ENCODE results near the gene VWA8. TPM values are rescaled to one million over a fixed set of nuclear protein-coding genes. Genes with fewer than 3 reads are reported as not detected.

VWA8 gene
- polyA plus RNA-seq, 1 donor (not counting 4 experiments of a cell fraction or from before 2014, with no cell fraction given) = 17.8 TPM

DNA sequence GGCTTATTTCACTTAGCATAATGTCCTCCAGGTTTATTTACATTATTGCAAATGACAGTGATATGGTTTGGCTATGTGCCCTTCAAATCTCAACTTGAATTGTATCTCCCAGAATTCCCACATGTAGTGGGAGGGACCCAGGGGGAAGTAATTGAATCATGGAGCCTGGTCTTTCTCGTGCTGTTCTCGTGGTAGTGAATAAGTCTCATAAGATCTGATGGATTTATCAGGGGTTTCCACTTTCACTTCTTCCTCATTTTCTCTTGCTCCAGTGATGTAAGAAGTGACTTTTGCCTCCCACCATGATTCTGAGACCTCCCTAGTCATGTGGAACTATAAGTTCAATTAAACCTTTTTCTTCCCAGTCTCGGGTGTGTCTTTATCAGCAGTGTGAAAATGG is 109.6 kb downstream of the VWA8 start:
- Histone ChIP-seq H3K9me3 (ENCODE audit: control insufficient read depth, low read depth, low read length) (no peaks in the 10 kb centered on the region), H3K4me1 (ENCODE audit: control insufficient read depth, extremely low read depth, insufficient read depth, low read length) (no peaks in the 10 kb centered on the region), H3K79me2 (ENCODE audit: control insufficient read depth, insufficient read depth, low read length) (no peaks in the 10 kb centered on the region), H3K27me3 (ENCODE audit: control insufficient read depth, extremely low read depth, insufficient read depth, low read length) (no peaks in the 10 kb centered on the region), H2AFZ (ENCODE audit: control insufficient read depth, low read length) (no peak overlapping the region), H3K36me3 (ENCODE audit: control insufficient read depth in 2 of 2, extremely low read depth in 1 of 2, insufficient read depth in 2 of 2, low read length in 2 of 2) (peaks cover 0 to 3% of the 10 kb centered on the region in 2 experiments), H3K4me3 (ENCODE audit: control insufficient read depth in 2 of 3, extremely low read depth in 1 of 3, insufficient read depth in 2 of 3, low read depth in 1 of 3, low read length in 3 of 3) (no peak overlapping the region), H3K9ac (ENCODE audit: control insufficient read depth, extremely low read depth, insufficient read depth, low read length) (no peak overlapping the region), H3K9me1 (ENCODE audit: control insufficient read depth, extremely low read depth, insufficient read depth, low read length) (no peaks in the 10 kb centered on the region), H3K27ac (ENCODE audit: control insufficient read depth, insufficient read depth, low read length) (no peak overlapping the region), H4K20me1 (ENCODE audit: control insufficient read depth, extremely low read depth, insufficient read depth, low read length) (no peaks in the 10 kb centered on the region), H3K4me2 (ENCODE audit: control insufficient read depth, extremely low read depth, insufficient read depth, low read depth, low read length) (no peak overlapping the region)
- FAIRE-seq (no peak), DNase-seq (ENCODE audit: low read depth, low spot score) (no peak)
- TF ChIP-seq, protein P1, sequence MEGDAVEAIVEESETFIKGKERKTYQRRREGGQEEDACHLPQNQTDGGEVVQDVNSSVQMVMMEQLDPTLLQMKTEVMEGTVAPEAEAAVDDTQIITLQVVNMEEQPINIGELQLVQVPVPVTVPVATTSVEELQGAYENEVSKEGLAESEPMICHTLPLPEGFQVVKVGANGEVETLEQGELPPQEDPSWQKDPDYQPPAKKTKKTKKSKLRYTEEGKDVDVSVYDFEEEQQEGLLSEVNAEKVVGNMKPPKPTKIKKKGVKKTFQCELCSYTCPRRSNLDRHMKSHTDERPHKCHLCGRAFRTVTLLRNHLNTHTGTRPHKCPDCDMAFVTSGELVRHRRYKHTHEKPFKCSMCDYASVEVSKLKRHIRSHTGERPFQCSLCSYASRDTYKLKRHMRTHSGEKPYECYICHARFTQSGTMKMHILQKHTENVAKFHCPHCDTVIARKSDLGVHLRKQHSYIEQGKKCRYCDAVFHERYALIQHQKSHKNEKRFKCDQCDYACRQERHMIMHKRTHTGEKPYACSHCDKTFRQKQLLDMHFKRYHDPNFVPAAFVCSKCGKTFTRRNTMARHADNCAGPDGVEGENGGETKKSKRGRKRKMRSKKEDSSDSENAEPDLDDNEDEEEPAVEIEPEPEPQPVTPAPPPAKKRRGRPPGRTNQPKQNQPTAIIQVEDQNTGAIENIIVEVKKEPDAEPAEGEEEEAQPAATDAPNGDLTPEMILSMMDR (optimal IDR thresholded peaks at IDR 0.05 in 1 of 3, IDR thresholded peaks at IDR 0.05 in 1 of 3, conservative IDR thresholded peaks at IDR 0.05 in 1 of 3; ENCODE audit: extremely low read depth in 1 of 3, insufficient read depth in 2 of 3, low read length in 3 of 3) = no peak
- no peak for TF ChIP-seq EZH2 (IDR thresholded peaks at IDR 0.05; ENCODE audit: low read length)
- dilution Hi-C loops (cut with MboI; ENCODE audit: extremely low pct_ligation_motif_present, low sequenced_read_pairs) = no loop called here

DNA sequence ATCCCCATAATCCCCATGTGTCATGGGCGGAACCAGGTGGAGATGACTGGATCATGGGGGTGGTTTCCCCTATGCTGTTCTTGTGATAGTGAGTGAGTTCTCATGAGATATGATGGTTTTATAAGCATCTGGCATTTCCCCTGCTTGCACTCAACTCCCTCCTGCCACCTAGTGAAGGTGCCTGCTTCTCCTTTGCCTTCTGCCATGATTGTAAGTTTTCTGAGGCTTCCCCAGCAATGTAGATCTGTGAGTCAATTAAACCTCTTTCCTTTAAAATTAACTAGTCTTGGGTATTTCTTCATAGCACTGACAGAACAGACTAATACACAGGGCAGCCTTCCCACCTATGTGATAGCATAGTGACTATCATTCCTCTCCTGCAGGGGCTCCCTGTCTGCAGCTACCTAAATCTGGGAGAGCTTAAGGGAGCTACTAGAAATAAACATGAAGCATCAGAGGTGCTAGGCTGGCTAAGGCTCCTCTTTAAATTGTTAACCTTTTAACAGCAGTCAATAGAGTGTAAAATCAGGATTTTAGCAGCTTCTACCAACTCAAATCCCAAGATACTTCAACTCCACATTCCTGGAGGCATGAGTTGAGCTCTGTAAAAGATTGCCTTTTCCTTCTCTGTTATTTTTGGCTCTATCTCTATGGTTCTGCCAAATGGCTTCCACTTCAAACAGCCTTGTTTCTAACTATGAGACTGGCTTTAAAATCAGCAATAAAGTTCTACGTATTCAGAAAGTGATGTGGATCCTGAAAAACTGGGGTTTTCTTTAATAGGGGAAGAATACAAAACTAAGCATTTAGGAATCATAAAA is 112.3 kb downstream of the VWA8 start:
- no peak for TF ChIP-seq EZH2 (IDR thresholded peaks at IDR 0.05; ENCODE audit: low read length)
- TF ChIP-seq, protein P1 (optimal IDR thresholded peaks at IDR 0.05 in 1 of 3, IDR thresholded peaks at IDR 0.05 in 1 of 3, conservative IDR thresholded peaks at IDR 0.05 in 1 of 3; ENCODE audit: extremely low read depth in 1 of 3, insufficient read depth in 2 of 3, low read length in 3 of 3) = peak in 2 of 3 experiments; percentile 3 to 29
- H3K4me2 ChIP-seq (ENCODE audit: control insufficient read depth, extremely low read depth, insufficient read depth, low read depth, low read length) = no peak overlapping the region
- H3K4me3 ChIP-seq (ENCODE audit: control insufficient read depth in 2 of 3, extremely low read depth in 1 of 3, insufficient read depth in 2 of 3, low read depth in 1 of 3, low read length in 3 of 3) = no peak overlapping the region
- H3K9me3 ChIP-seq (ENCODE audit: control insufficient read depth, low read depth, low read length) = no peaks in the 10 kb centered on the region
- H2AFZ ChIP-seq (ENCODE audit: control insufficient read depth, low read length) = no peak overlapping the region
- FAIRE-seq (no peak), DNase-seq (ENCODE audit: low read depth, low spot score) (no peak)
- H3K9me1 ChIP-seq (ENCODE audit: control insufficient read depth, extremely low read depth, insufficient read depth, low read length) = no peaks in the 10 kb centered on the region
- no peaks in the 10 kb centered on the region for H3K79me2 ChIP-seq (ENCODE audit: control insufficient read depth, insufficient read depth, low read length)
- dilution Hi-C loops (cut with MboI; ENCODE audit: extremely low pct_ligation_motif_present, low sequenced_read_pairs) = no loop called here
- H3K4me1 ChIP-seq (ENCODE audit: control insufficient read depth, extremely low read depth, insufficient read depth, low read length) = no peaks in the 10 kb centered on the region
- H3K9ac ChIP-seq (ENCODE audit: control insufficient read depth, extremely low read depth, insufficient read depth, low read length) = no peak overlapping the region
- no peaks in the 10 kb centered on the region for H3K27me3 ChIP-seq (ENCODE audit: control insufficient read depth, extremely low read depth, insufficient read depth, low read length)
- no peaks in the 10 kb centered on the region for H3K36me3 ChIP-seq (ENCODE audit: control insufficient read depth in 2 of 2, extremely low read depth in 1 of 2, insufficient read depth in 2 of 2, low read length in 2 of 2)
- no peaks in the 10 kb centered on the region for H4K20me1 ChIP-seq (ENCODE audit: control insufficient read depth, extremely low read depth, insufficient read depth, low read length)
- no peak overlapping the region for H3K27ac ChIP-seq (ENCODE audit: control insufficient read depth, insufficient read depth, low read length)
